Mammary epithelial cell (primary cell): ENCODE measurements around the gene SCMH1.

ENCODE experiments used
- EZH2 ChIP-seq: IDR thresholded peaks from 2 replicates; pipeline ENCODE4 v1.6.1; 2012; ENCODE audit warnings: low read length, inconsistent platforms, borderline replicate concordance
- TF ChIP-seq, protein P1 (sequence below), 2 donors: IDR thresholded peaks in 1 of 2; conservative IDR thresholded peaks in 1 of 2; 2 replicates each; pipeline ENCODE4 v1.5.1; 2011 to 2012; ENCODE audit warnings: inconsistent platforms in 2 of 2, low read length in 2 of 2, mild to moderate bottlenecking in 2 of 2, control low read depth in 1 of 2, low read depth in 1 of 2; ENCODE audit not compliant: insufficient read depth in 1 of 2; ENCODE audit errors: extremely low read depth in 1 of 2

DNA sequence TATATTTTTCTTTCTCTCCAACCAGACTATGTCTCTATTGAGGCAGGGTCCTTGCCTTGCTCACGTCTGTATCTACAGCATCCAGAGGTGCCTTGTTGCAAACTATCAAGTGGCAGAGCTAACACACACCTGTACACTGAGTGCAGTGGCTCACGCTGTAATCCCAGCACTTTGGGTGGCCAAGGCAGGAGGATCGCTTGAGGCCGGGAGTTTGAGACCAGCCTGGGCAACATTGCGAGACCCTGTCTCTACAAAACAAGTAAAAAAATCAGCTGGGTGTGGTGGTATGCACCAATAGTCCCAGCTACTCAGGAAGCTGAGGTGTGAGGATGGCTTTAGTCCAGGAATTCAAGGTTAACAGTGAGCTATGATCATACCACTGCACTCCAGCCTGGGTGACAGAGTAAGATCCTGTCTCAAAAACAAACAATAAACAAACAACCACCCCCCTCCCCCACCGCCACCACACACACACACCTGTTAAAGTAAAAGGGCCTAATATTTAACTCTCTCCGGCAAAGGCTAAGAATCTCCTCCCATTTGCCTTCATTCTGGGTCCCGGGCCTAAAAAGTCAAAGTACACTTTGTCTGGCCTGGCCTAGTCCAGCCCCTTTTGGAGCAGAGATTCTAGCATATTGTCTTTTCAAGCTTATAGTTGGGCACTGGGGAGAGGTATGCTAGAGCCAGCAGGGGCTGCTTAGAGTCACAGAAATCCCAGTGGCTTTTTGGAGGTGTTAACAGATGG, 211.1 kb downstream of the SCMH1 start:
- TF ChIP-seq, protein P1, sequence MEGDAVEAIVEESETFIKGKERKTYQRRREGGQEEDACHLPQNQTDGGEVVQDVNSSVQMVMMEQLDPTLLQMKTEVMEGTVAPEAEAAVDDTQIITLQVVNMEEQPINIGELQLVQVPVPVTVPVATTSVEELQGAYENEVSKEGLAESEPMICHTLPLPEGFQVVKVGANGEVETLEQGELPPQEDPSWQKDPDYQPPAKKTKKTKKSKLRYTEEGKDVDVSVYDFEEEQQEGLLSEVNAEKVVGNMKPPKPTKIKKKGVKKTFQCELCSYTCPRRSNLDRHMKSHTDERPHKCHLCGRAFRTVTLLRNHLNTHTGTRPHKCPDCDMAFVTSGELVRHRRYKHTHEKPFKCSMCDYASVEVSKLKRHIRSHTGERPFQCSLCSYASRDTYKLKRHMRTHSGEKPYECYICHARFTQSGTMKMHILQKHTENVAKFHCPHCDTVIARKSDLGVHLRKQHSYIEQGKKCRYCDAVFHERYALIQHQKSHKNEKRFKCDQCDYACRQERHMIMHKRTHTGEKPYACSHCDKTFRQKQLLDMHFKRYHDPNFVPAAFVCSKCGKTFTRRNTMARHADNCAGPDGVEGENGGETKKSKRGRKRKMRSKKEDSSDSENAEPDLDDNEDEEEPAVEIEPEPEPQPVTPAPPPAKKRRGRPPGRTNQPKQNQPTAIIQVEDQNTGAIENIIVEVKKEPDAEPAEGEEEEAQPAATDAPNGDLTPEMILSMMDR (conservative IDR thresholded peaks at IDR 0.05 in 1 of 2, IDR thresholded peaks at IDR 0.05 in 1 of 2; ENCODE audit: extremely low read depth in 1 of 2, insufficient read depth in 1 of 2, low read depth in 1 of 2, low read length in 2 of 2) = no peak
- TF ChIP-seq EZH2 = no peak
